H1 (cell line): ENCODE data around the gene TSC1.

Experiments used
- BRCA1 ChIP-seq: IDR thresholded peaks from 2 replicates; pipeline ENCODE4 v1.6.1; 2012; ENCODE audit warnings: low read depth, low read length, improper control_type of control experiment
- CEBPB ChIP-seq: IDR thresholded peaks from 2 replicates; pipeline ENCODE4 v1.6.1; 2012; ENCODE audit warnings: low read depth, low read length
- CREB1 ChIP-seq: IDR thresholded peaks from 2 replicates; pipeline ENCODE4 v1.6.1; 2012; ENCODE audit warnings: inconsistent platforms
- JUN ChIP-seq: IDR thresholded peaks from 2 replicates; pipeline ENCODE4 v1.6.1; 2011; ENCODE audit warnings: low read depth, mild to moderate bottlenecking, improper control_type of control experiment, low read length
- JUND ChIP-seq: IDR thresholded peaks from 2 replicates; pipeline ENCODE4 v1.6.1; 2011; ENCODE audit warnings: mild to moderate bottlenecking, improper control_type of control experiment, low read length
- MAFK ChIP-seq: IDR thresholded peaks from 2 replicates; pipeline ENCODE4 v1.6.1; 2012; ENCODE audit warnings: low read depth, mild to moderate bottlenecking, improper control_type of control experiment, low read length
- PHF8 ChIP-seq: fragments of 200-600 bp; sonication (generic); conservative IDR thresholded peaks from 2 replicates; pipeline ENCODE4 v1.7.1; 2012; ENCODE audit warnings: low read depth, mild to moderate bottlenecking, inconsistent platforms, low read length, moderate library complexity
- POLR2A ChIP-seq, 2 experiments: IDR thresholded peaks; 1 replicate in 1 of 2; 2 replicates in 1 of 2; pipeline ENCODE4 v1.6.1; 2011; ENCODE audit warnings: low read depth in 2 of 2, low read length in 2 of 2, mild to moderate bottlenecking in 2 of 2; ENCODE audit errors: control extremely low read depth in 1 of 2
- POLR2AphosphoS5 ChIP-seq: IDR thresholded peaks from 2 replicates; pipeline ENCODE4 v1.6.1; 2011; ENCODE audit warnings: low read depth, low read length
- RXRA ChIP-seq: IDR thresholded peaks from 2 replicates; pipeline ENCODE4 v1.6.1; 2011; ENCODE audit warnings: low read depth, mild to moderate bottlenecking, low read length, moderate library complexity; ENCODE audit not compliant: insufficient read depth
- SRF ChIP-seq: IDR thresholded peaks from 2 replicates; pipeline ENCODE4 v1.6.1; 2011; ENCODE audit warnings: mild to moderate bottlenecking, low read depth, low read length, moderate library complexity
- ZNF274 ChIP-seq: IDR thresholded peaks from 2 replicates; pipeline ENCODE4 v1.7.0; 2012; ENCODE audit warnings: low read length, borderline replicate concordance; ENCODE audit errors: extremely low read depth
- TF ChIP-seq, protein P1 (sequence below), 3 experiments: IDR thresholded peaks; 1 replicate in 2 of 3; 2 replicates in 1 of 3; pipeline versions ENCODE4 v1.5.1 to v1.6.1; 2011; ENCODE audit warnings: low read length in 3 of 3, mild to moderate bottlenecking in 3 of 3, inconsistent platforms in 2 of 3, low read depth in 1 of 3, moderate library complexity in 1 of 3; ENCODE audit not compliant: insufficient read depth in 1 of 3; ENCODE audit errors: control extremely low read depth in 1 of 3

DNA sequence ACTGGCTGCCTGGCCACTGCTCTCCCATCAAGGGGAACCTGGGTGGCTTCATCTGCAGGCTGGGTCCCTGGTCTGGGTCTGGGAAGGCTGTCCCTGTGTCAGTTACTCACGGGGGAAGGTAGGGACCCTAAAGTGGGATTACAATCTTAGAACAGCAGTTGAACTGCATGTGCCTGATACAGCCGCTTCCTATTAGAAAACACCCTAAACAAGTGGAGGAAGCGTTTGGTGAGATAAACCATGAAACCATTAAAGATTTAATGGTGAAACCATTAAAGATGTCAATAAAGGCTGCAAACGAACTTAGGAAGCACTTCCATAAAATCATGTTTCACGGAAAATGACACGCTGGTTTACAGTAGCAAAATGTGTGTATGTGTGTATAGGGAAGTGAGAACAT lies 31.5 kb upstream of the TSC1 start:
- TF ChIP-seq CEBPB, result no peak
- no peak for TF ChIP-seq POLR2A (IDR thresholded peaks at IDR 0.05; ENCODE audit: control extremely low read depth in 1 of 2, low read depth in 2 of 2, low read length in 2 of 2)
- TF ChIP-seq BRCA1, result no peak
- TF ChIP-seq, protein P1, sequence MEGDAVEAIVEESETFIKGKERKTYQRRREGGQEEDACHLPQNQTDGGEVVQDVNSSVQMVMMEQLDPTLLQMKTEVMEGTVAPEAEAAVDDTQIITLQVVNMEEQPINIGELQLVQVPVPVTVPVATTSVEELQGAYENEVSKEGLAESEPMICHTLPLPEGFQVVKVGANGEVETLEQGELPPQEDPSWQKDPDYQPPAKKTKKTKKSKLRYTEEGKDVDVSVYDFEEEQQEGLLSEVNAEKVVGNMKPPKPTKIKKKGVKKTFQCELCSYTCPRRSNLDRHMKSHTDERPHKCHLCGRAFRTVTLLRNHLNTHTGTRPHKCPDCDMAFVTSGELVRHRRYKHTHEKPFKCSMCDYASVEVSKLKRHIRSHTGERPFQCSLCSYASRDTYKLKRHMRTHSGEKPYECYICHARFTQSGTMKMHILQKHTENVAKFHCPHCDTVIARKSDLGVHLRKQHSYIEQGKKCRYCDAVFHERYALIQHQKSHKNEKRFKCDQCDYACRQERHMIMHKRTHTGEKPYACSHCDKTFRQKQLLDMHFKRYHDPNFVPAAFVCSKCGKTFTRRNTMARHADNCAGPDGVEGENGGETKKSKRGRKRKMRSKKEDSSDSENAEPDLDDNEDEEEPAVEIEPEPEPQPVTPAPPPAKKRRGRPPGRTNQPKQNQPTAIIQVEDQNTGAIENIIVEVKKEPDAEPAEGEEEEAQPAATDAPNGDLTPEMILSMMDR (IDR thresholded peaks at IDR 0.05; ENCODE audit: control extremely low read depth in 1 of 3, insufficient read depth in 1 of 3, low read depth in 1 of 3, low read length in 3 of 3), result no peak
- no peak for TF ChIP-seq CREB1
- TF ChIP-seq ZNF274, result no peak
- no peak for TF ChIP-seq SRF
- TF ChIP-seq MAFK, result no peak
- no peak for TF ChIP-seq RXRA
- TF ChIP-seq POLR2AphosphoS5, result no peak
- no peak for TF ChIP-seq JUND
- TF ChIP-seq PHF8, result no peak
- no peak for TF ChIP-seq JUN
